ACC112 (cell line): ENCODE data around the gene HPF1.
A peak's percentile ranks its signal among the peaks of the same experiment; 100 is the strongest.
"Not testable (repeated sequence)": the region's sequence is repeated elsewhere in the genome, so short reads cannot be mapped to it uniquely, and the experiment has no call there.

Experiments used
- H2AFZ ChIP-seq: fragments of 200-600 bp; sonication (generic); one replicate; pipeline ENCODE4 v1.6.0; 2017; ENCODE audit warnings: antibody characterized with exemption, low read length; ENCODE audit not compliant: unreplicated experiment
- H3K27ac ChIP-seq: fragments of 200-600 bp; sonication (generic); 2 replicates; pipeline ENCODE4 v1.5.1; 2014; ENCODE audit warnings: low read depth, mild to moderate bottlenecking, antibody characterized with exemption, low read length, moderate library complexity
- H3K27me3 ChIP-seq: fragments of 200-600 bp; sonication (generic); 2 replicates; pipeline ENCODE4 v1.6.1; 2014; ENCODE audit warnings: mild to moderate bottlenecking, antibody characterized with exemption, low read length, moderate library complexity, mixed read lengths; ENCODE audit not compliant: insufficient read depth
- H3K36me3 ChIP-seq: fragments of 200-600 bp; sonication (generic); 2 replicates; pipeline ENCODE4 v1.6.1; 2016; ENCODE audit warnings: mild to moderate bottlenecking, antibody characterized with exemption, low read length, moderate library complexity, mixed read lengths; ENCODE audit not compliant: insufficient read depth
- H3K4me1 ChIP-seq: fragments of 200-600 bp; sonication (generic); one replicate; pipeline ENCODE4 v1.6.1; 2016; ENCODE audit warnings: low read length, mixed read lengths; ENCODE audit not compliant: insufficient read depth, unreplicated experiment, control insufficient read depth
- H3K4me3 ChIP-seq: fragments of 200-600 bp; sonication (generic); 2 replicates; pipeline ENCODE4 v1.5.1; 2014; ENCODE audit warnings: mild to moderate bottlenecking, low read depth, low read length
- H3K79me2 ChIP-seq: fragments of 200-600 bp; sonication (generic); one replicate; pipeline ENCODE4 v1.6.0; 2016; ENCODE audit warnings: low read length; ENCODE audit not compliant: control insufficient read depth, unreplicated experiment, insufficient read depth

Gene HPF1

GRCh38 chr4:169757575-169758184, at the start of gene HPF1:
Gene HPF1, minus strand, starts transcription at chr4:169757944. Its CDS starts 67 bp downstream, at chr4:169757877.
- Histone ChIP-seq H3K4me1 (peaks cover 10% of the 10 kb centered on the region), H3K4me3 (peak within 1 kb of the TSS; percentile 85), H3K27me3 (no peaks in the 10 kb centered on the region), H2AFZ (peak within 1 kb of the TSS; percentile 84), H3K79me2 (peaks cover 21% of the 10 kb centered on the region), H3K27ac (no peak within 1 kb of the TSS), H3K36me3 (no peaks in the 10 kb centered on the region)

DNA sequence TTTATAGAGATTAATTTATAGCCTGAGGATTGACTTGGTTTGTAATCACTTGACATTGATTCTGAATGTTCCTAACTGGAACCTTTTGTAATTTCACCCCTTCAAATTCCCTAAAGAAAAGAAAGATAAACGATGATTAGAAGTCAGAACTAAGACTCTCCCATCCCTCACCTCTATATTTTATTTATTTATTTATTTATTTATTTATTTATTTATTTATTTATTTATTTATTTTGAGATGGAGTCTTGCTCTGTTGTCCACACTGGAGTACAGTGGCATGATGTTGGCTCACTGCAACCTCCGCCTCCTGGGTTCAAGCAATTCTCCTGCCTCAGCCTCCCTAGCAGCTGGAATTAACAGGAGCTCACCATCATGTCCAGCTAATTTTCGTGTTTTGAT, 49.0 kb upstream of the HPF1 start:
- H3K4me1 ChIP-seq, H3K79me2 ChIP-seq, H3K27ac ChIP-seq, H3K27me3 ChIP-seq, H3K36me3 ChIP-seq, H2AFZ ChIP-seq, H3K4me3 ChIP-seq: not testable (repeated sequence)

- Histone ChIP-seq H3K4me1 (no peaks in the 10 kb centered on the region), H3K36me3 (no peaks in the 10 kb centered on the region), H3K79me2 (no peaks in the 10 kb centered on the region), H3K27me3 (peaks cover 11% of the 10 kb centered on the region), H3K4me3 (no peak overlapping the region), H2AFZ (no peak overlapping the region), H3K27ac (no peak overlapping the region)
Measured at GRCh38 chr4:169803413-169803812, 45.7 kb upstream of the HPF1 start.

- Histone ChIP-seq H3K4me1 (no peaks in the 10 kb centered on the region), H3K27me3 (peaks cover 11% of the 10 kb centered on the region), H3K27ac (no peak overlapping the region), H3K4me3 (no peak overlapping the region), H2AFZ (no peak overlapping the region), H3K79me2 (no peaks in the 10 kb centered on the region), H3K36me3 (no peaks in the 10 kb centered on the region)
Measured at GRCh38 chr4:169802873-169803272, 45.1 kb upstream of the HPF1 start.

- H3K27me3 ChIP-seq: peaks cover 11% of the 10 kb centered on the region
- H3K27ac ChIP-seq: no peak overlapping the region
- H3K79me2 ChIP-seq: no peaks in the 10 kb centered on the region
- peaks cover 5% of the 10 kb centered on the region for H3K4me1 ChIP-seq
- no peak overlapping the region for H2AFZ ChIP-seq
- no peak overlapping the region for H3K4me3 ChIP-seq
- H3K36me3 ChIP-seq: no peaks in the 10 kb centered on the region
Measured at GRCh38 chr4:169800541-169800940, 42.8 kb upstream of the HPF1 start.

GRCh38 chr4:169799260-169799659, 41.5 kb upstream of the HPF1 start:
- Histone ChIP-seq H3K36me3 (no peaks in the 10 kb centered on the region), H3K27me3 (peaks cover 6% of the 10 kb centered on the region), H3K4me1 (peaks cover 8% of the 10 kb centered on the region), H2AFZ (no peak overlapping the region), H3K4me3 (no peak overlapping the region), H3K79me2 (no peaks in the 10 kb centered on the region), H3K27ac (no peak overlapping the region)

DNA sequence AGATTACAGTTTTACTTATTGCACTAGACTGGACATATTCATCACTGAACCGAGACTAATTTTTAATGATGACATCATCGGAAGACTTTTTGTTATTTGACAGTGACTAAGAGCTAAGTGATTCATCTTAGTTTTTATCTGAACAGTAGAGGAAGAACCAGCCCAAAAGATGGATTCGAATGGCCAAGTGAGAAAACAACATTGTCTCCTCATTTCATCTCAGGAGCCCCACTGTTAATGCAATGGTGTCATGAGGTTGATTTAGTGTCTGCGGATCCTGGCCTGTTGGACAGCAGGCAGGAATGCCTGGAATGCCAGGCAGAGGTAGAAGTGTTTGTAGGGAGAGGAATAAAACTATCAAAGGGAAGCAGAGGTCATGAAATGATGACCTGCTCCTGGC, 37.8 kb upstream of the HPF1 start:
- no peak overlapping the region for H3K27ac ChIP-seq

GRCh38 chr4:169791527-169792156, 33.9 kb upstream of the HPF1 start:
- H3K4me1 ChIP-seq: peaks cover 16% of the 10 kb centered on the region
- H3K27me3 ChIP-seq: peaks cover 43% of the 10 kb centered on the region
- peak overlapping the region; percentile 59 for H2AFZ ChIP-seq
- no peaks in the 10 kb centered on the region for H3K79me2 ChIP-seq
- H3K36me3 ChIP-seq: no peaks in the 10 kb centered on the region
- H3K4me3 ChIP-seq: peak overlapping the region; percentile 68
- no peak overlapping the region for H3K27ac ChIP-seq

More for the DNA sequence above, 37.8 kb upstream of the HPF1 start:
- H2AFZ ChIP-seq: no peak overlapping the region
- peaks cover 10% of the 10 kb centered on the region; the same call in 1 of the 2 replicates for H3K27me3 ChIP-seq
- no peaks in the 10 kb centered on the region for H3K79me2 ChIP-seq
- H3K4me3 ChIP-seq: no peak overlapping the region
- H3K36me3 ChIP-seq: no peaks in the 10 kb centered on the region
- H3K4me1 ChIP-seq: peaks cover 16% of the 10 kb centered on the region

GRCh38 chr4:169791062-169791461, 33.3 kb upstream of the HPF1 start:
- Histone ChIP-seq H3K27ac (no peak overlapping the region), H2AFZ (no peak overlapping the region), H3K36me3 (no peaks in the 10 kb centered on the region), H3K4me1 (peaks cover 16% of the 10 kb centered on the region), H3K27me3 (peaks cover 49% of the 10 kb centered on the region), H3K79me2 (no peaks in the 10 kb centered on the region), H3K4me3 (peak overlapping the region; percentile 68)

DNA sequence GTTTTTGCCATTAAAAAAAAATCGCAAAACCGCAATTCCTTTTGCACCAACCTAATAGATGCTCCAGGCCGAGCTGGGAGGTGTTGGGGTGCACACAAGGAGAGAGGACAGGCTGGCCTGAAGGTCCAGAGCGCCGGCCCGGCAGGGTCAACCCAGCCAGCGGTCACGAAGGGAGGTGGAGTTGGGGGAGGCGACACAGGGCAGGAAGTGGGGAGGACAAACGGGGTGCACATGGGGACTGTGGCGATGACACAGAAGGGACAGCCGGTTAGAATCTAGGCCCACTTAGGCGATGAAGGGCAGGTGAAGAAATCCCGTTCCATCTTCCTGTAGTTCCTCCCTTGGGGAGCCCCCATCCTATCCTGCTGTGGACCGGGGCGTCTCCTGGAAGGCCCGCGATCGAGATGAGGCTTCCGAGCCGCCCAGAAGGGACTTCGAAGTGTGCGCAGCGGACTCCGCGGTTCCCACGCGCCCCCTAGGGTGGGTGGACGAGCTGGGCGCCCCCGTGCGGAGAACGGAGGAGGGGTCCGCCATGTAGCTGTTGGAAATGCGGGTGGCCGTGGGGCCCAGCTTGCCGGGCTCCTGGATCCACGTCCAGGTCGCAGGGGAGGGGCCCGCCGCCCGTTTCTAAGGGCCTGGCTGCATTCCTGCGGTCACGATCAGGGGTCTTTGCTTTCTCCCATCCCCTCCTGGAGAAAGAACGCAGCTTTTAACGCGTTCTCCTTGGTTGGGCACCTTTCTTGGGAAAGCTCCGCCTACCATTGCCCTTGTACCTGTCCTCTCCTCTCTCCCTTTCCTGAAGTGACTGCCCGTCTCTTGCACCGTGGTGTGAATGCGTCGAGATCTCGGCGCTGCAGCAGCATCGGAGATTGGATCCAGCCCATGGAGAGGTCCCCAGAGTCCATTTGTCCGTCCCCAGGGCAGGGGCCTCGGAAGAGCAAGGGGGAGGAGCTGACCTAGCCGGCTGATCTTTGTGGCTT, 17.0 kb upstream of the HPF1 start:
- Histone ChIP-seq H3K27ac (no peak overlapping the region), H2AFZ (no peak overlapping the region), H3K36me3 (no peaks in the 10 kb centered on the region), H3K27me3 (peaks cover 26% of the 10 kb centered on the region), H3K79me2 (no peaks in the 10 kb centered on the region), H3K4me1 (peaks cover 8% of the 10 kb centered on the region), H3K4me3 (peak overlapping the region; percentile 18; the same call in 1 of the 2 replicates)
